HG03064 (cell line): Measurements from ENCODE around the gene TMEM95.
A peak's percentile ranks its signal among the peaks of the same experiment; 100 is the strongest.
"Not testable (repeated sequence)": the region's sequence is repeated elsewhere in the genome, so short reads cannot be mapped to it uniquely, and the experiment has no call there.

Experiments used
- ATAC-seq: cut with Tn5 transposase; IDR thresholded peaks from one replicate; pipeline ENCODE4 v1.9.1; 2021; ENCODE audit warnings: low read depth; ENCODE audit not compliant: unreplicated experiment

The TMEM95 gene

GRCh38 chr17:7322520-7323194, 32.3 kb upstream of the TMEM95 start:
- ATAC-seq: no peak

DNA sequence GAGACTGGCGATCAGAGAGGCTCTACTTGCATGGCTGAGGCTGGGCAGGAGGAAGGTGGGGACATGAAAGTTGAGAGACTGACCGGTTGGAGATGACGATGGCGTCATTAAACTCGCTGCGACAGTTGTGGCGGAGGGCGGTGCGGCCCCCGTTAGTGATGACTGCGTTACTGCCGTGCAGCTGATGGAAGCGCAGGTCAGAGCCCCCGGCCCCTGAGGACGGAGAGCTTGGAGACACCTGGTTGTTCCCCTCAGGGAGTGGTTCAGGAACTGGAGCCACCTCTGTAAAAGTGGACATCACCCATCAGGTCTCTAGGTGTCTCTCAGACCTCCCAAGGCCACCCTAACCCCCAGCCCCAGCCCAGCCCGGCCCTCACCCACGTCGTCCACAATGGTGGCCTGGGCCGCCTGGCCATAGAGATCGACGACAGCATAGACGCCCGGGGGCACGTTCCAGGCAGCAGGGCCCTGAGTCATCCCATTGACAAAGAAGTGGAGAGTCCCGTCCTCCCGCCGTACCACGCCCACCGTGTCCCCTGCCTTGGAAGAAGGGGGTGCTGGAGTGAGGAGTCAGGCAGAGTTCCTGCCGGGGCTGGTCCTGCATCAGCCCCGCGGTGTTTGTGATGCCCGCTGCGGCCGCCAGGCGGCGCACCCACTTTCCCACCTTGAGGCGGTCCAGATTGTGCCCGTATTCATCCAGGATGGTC, 31.1 kb upstream of the TMEM95 start:
- no peak for ATAC-seq

- ATAC-seq: no peak
Observed at GRCh38 chr17:7324438-7324779, 30.5 kb upstream of the TMEM95 start.

DNA sequence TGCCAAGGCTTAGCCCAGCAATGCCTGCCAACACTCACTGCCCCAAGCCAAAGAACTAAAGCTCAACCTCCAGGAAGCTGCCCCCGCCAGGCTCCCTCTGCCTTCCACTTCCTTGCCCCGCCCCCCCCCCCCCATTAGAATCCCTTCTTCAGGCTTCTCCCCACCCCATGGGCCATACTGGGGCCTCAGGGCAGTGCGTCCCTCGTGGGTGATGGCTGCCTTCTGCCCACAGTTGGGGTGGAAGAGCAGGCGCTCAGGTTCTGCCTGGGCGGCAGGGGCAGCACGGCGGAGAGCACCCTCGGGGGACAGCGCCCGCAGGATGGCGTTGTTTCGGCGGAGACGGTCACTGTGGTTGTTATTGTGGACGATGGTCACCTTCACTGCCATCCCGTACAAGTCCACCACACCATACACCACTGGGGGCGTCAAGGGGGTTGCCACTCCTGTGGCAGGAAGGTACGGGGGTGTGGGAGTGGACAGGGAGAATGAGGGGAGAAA, 29.9 kb upstream of the TMEM95 start:
- no peak for ATAC-seq

- ATAC-seq: no peak
Observed at GRCh38 chr17:7326186-7326585, 28.8 kb upstream of the TMEM95 start.

DNA sequence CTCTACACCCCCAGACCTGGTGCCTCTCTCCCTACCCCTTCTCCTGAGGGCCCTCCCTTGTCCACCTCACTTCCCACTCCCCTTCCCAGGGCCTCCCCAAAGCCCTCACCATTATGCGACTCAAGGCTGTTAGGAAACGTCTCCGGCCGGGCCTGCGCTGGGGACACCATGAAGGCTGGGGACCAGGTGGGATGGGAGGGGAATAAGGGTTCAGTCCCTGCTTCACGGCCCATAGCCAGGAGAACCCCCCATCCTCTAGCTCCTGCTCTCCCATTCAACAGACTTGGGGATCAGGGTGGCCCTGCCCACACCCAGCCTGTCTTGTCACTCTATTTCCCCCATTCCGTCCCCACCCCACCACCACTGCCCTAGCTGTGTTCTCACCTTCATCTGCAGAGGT, 27.9 kb upstream of the TMEM95 start:
- no peak for ATAC-seq

DNA sequence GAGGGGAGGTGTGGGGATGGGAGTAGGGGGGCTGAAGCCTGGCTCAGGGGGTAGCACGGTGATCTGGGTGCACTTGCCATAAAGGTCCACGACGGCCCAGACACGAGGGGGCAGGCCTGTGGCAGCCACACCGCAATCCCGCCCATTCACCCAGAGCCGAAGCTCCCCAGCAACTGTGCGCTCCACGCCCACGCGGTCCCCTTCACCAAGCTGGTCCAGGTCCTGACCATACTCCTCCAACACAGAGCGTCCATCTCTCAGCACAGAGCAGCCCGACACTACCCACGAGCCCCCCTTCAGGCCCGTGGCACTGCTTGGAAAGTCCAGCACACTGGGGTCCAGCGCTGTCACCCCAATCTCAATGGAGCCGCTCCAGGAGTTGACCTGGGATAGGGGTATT, 27.5 kb upstream of the TMEM95 start:
- ATAC-seq: no peak

DNA sequence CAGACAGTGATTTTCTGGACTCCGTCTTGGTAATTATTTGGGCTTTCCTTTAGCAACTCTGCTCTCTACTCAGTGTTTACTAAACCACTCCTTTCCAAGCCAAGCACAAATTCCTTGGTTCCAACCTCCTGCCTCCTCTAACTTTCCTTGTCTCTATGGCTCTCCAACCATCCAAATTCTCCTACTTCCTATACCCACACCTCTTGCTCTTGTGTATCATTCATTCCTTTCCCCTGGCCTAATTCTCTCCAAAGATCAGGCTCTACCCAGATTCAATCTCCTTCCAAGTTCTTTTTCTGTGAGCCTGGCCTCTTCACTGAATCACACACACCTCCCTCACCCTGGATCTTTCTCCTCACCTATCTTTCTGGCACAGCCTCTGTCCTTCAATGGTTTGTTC, 26.9 kb upstream of the TMEM95 start:
- no peak for ATAC-seq

- ATAC-seq: no peak
Observed at GRCh38 chr17:7328840-7329373, 26.0 kb upstream of the TMEM95 start, which contains the start of gene NEURL4. TSS of gene NEURL4 (minus strand) at chr17:7329335. CDS start at chr17:7329312, 23 bp downstream.

- ATAC-seq: peak; percentile 35
Observed at GRCh38 chr17:7329374-7329996, 25.5 kb upstream of the TMEM95 start.

DNA sequence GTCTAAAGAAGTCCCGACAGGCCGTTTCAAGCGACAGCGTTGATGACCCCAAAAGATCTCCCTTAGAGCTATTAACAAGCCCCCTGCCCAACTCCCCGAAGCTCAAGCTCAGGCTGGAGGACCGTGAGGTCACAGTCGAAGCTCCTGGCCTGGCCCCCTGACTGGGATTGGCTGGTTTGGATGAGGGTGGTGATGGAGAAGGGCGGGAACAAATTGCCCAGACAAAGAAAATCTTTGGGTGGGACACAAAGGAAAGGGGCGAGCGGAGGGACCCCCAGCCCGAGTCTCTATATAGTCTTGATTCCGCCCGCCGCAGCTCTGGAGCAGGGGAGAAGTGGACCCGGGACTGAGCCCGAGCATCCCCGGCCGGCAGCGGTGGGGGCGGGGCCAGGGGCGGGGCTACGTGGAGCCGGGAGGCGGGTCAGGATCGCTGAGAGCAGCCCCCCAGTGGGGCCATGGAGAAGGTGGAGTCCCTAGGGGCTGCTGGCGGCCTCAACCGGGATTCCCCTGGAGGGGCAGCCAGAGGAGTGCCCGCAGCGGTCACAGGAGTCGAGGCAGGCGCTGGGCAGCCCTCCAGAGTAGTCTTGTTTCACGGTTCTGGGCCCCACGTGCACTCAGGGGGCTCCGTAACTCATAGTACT, 24.8 kb upstream of the TMEM95 start:
- peak; percentile 39 for ATAC-seq

DNA sequence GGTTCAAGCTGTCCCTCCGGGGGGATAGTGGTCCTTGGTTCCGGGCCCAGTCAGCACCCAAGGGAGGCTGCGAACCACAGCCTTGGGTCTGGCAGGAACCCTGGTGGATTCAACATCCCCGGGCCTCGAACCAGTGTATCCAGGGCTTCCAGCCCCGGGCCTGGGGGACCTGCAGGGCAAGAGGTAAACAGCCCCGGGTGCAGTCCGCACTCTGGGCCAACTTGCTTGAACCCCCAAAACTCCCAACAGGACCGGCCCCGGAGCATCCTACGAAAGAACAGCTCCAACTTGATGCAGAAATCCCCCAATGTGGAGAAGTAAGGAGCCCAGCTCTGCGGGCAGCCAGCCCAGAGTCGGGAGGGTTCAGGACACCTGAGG, 24.3 kb upstream of the TMEM95 start:
- ATAC-seq: no peak

- ATAC-seq: no peak
Observed at GRCh38 chr17:7332111-7332510, 22.8 kb upstream of the TMEM95 start.

- ATAC-seq: not testable (repeated sequence)
Observed at GRCh38 chr17:7332600-7333069, 22.3 kb upstream of the TMEM95 start.

DNA sequence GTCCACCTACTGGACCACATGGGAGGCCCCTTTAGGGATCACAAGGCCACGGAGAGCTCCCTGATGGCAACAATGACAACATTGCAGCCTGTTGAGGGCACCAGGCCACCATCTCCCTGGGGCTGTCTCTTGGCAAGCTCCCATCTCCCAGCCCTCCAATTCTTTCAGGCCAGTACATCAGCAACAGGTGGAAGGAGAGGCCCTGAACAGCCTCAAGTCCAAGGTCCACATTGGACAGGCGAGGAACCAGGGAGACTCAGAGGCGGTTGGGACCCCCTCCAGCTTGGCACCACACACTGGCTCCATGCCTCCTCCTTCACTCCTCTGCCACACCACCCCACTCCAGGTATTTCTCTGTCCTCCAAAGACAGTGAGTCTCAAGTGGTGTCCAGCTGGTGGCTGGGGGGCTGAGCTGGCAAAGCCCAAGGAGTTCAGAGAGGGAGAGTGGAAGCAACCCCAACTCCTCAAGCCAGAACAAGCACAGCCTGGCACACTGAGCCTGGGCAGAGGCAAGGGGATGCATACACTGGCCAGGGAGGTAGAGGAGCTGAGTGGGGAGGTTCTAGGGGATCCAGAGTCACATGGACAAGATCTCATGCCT, 19.9 kb upstream of the TMEM95 start:
- ATAC-seq: no peak

- ATAC-seq: not testable (repeated sequence)
Observed at GRCh38 chr17:7335765-7336164, 19.2 kb upstream of the TMEM95 start.

DNA sequence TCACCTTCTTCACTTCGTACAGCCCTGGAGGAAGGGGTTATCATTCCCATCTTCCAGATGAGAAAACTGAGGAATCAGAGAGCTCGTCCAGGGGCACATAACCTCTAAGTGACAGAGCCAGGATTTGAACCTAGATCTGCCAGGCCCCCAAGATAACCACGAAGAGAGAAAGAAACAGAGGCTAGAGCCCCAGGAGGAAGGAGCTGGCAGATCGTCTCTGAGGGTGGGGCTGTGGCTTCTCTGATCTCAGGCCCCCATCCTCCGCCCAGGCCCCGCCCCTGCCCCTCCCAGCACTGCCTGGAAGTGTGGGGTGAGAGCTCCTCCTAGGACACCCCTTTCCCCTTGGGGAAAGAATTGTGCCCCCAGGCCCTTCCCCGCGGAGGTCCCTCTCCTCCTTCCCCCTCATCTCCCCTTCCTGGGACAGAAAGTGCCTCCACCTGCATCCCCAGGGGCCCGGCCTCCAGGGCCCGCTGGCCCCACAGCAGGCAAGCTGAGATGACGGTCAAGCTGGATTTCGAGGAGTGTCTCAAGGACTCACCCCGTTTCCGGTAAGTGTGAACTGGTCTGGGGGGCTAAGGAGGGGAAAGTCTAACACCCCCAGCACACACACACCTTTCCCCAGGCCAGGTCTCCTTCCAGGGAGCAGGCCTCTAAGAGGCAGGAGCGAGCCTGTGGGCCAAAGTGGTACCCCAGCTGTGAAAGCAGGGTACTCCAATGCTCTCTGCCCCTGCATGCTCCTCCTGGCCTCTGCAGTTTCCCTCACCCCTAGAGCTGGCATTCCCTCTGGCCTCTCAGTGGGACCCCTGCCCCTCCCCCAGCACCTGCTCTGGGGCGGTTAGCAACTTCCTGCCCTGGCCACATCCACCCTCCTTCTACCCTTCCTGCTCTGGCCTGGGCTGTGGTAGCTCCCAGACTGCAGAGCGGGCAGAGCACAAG, 18.4 kb upstream of the TMEM95 start, which contains the start of gene ACAP1:
Gene ACAP1, plus strand, starts transcription at position 290 of the 936 bp plus-strand sequence. Its CDS starts 206 bp downstream, at position 496.
- ATAC-seq: no peak

DNA sequence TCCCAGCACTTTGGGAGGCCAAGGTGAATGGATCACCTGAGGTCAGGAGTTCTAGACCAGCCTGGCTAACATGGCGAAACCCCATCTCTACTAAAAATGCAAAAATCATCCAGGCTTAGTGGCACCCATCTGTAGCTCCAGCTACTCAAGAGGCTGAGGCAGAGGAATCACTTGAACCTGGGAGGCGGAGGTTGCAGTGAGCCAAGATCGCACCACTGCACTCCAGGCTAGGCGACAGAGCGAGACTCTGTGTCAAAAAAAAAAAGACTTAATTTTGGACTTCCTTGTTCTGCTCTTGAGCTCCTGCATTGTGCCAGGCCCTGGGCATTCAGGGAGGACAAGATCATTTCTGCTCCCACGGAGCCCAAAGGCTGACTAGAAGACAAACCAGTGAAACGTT, 17.4 kb upstream of the TMEM95 start:
- ATAC-seq: not testable (repeated sequence)

- ATAC-seq: no peak
Observed at GRCh38 chr17:7340179-7340578, 14.8 kb upstream of the TMEM95 start.
